IPS-18c (cell line): Measurements from ENCODE around the gene COLEC12.

Experiments used
- H3K4me3 ChIP-seq: 2 replicates; pipeline ENCODE4 v1.7.0; 2013; ENCODE audit warnings: low read depth, mild to moderate bottlenecking, low read length, moderate library complexity; ENCODE audit not compliant: insufficient read depth
- H3K9me3 ChIP-seq: one replicate; pipeline ENCODE4 v1.6.1; 2013; ENCODE audit warnings: mild to moderate bottlenecking, low read length, moderate library complexity; ENCODE audit not compliant: control insufficient read depth, insufficient read depth

Gene COLEC12

GRCh38 chr18:390741-391478 lies 109.6 kb downstream of the COLEC12 start:
- Histone ChIP-seq H3K4me3 (no peak overlapping the region), H3K9me3 (no peaks in the 10 kb centered on the region)

- Histone ChIP-seq H3K9me3 (no peaks in the 10 kb centered on the region), H3K4me3 (no peak overlapping the region)
Measured at GRCh38 chr18:389658-390357, 110.7 kb downstream of the COLEC12 start.

- Histone ChIP-seq H3K9me3 (no peaks in the 10 kb centered on the region), H3K4me3 (no peak overlapping the region)
Measured at GRCh38 chr18:388200-388599, 112.3 kb downstream of the COLEC12 start.

GRCh38 chr18:386994-387393 lies 113.5 kb downstream of the COLEC12 start:
- H3K9me3 ChIP-seq: no peaks in the 10 kb centered on the region

GRCh38 chr18:384897-385296 lies 115.6 kb downstream of the COLEC12 start:
- Histone ChIP-seq H3K9me3 (no peaks in the 10 kb centered on the region), H3K4me3 (no peak overlapping the region)

More at GRCh38 chr18:386994-387393, 113.5 kb downstream of the COLEC12 start:
- no peak overlapping the region for H3K4me3 ChIP-seq

- Histone ChIP-seq H3K9me3 (no peaks in the 10 kb centered on the region), H3K4me3 (no peak overlapping the region)
Measured at GRCh38 chr18:383135-383534, 117.4 kb downstream of the COLEC12 start.

- Histone ChIP-seq H3K9me3 (no peaks in the 10 kb centered on the region), H3K4me3 (no peak overlapping the region)
Measured at GRCh38 chr18:382423-382984, 118.0 kb downstream of the COLEC12 start.

GRCh38 chr18:379681-380330 lies 120.7 kb downstream of the COLEC12 start:
- Histone ChIP-seq H3K9me3 (no peaks in the 10 kb centered on the region), H3K4me3 (no peak overlapping the region)

- no peak overlapping the region for H3K4me3 ChIP-seq
- H3K9me3 ChIP-seq: no peaks in the 10 kb centered on the region
Measured at GRCh38 chr18:378079-378478, 122.4 kb downstream of the COLEC12 start.

- H3K4me3 ChIP-seq: no peak overlapping the region
- no peaks in the 10 kb centered on the region for H3K9me3 ChIP-seq
Measured at GRCh38 chr18:377088-377487, 123.4 kb downstream of the COLEC12 start.

GRCh38 chr18:376311-376710 lies 124.2 kb downstream of the COLEC12 start:
- H3K4me3 ChIP-seq: no peak overlapping the region
- H3K9me3 ChIP-seq: no peaks in the 10 kb centered on the region

- H3K9me3 ChIP-seq: no peaks in the 10 kb centered on the region
- H3K4me3 ChIP-seq: no peak overlapping the region
Measured at GRCh38 chr18:374721-375168, 125.8 kb downstream of the COLEC12 start.

GRCh38 chr18:373780-374179 lies 126.7 kb downstream of the COLEC12 start:
- H3K9me3 ChIP-seq: no peaks in the 10 kb centered on the region
- no peak overlapping the region for H3K4me3 ChIP-seq

- no peak overlapping the region for H3K4me3 ChIP-seq
- no peaks in the 10 kb centered on the region for H3K9me3 ChIP-seq
Measured at GRCh38 chr18:371609-371982, 128.9 kb downstream of the COLEC12 start.

- Histone ChIP-seq H3K4me3 (no peak overlapping the region), H3K9me3 (no peaks in the 10 kb centered on the region)
Measured at GRCh38 chr18:370751-371608, 129.5 kb downstream of the COLEC12 start.

- no peak overlapping the region for H3K4me3 ChIP-seq
- H3K9me3 ChIP-seq: no peaks in the 10 kb centered on the region
Measured at GRCh38 chr18:369224-370015, 131.1 kb downstream of the COLEC12 start.
